Nephron progenitor cell (in vitro differentiated cells): Measurements from ENCODE around the gene CDR2.

ENCODE experiments used
- DNase-seq: peaks from one replicate; pipeline ENCODE4 v3.0.0; 2021
- H3K27ac Mint-ChIP-seq: 2 replicates; pipeline ENCODE4 v1.8.0; 2021; ENCODE audit warnings: mild to moderate bottlenecking, moderate library complexity, mixed read lengths
- H3K27me3 Mint-ChIP-seq: 2 replicates; pipeline ENCODE4 v1.8.0; 2021; ENCODE audit warnings: mild to moderate bottlenecking, low read depth, mixed read lengths; ENCODE audit not compliant: poor library complexity
- H3K36me3 Mint-ChIP-seq: 2 replicates; pipeline ENCODE4 v1.8.0; 2021; ENCODE audit warnings: low read depth, mixed read lengths
- H3K4me1 Mint-ChIP-seq: 2 replicates; pipeline ENCODE4 v1.8.0; 2021; ENCODE audit warnings: mixed read lengths
- H3K4me3 Mint-ChIP-seq: 2 replicates; pipeline ENCODE4 v1.8.0; 2021; ENCODE audit warnings: mild to moderate bottlenecking, moderate library complexity, mixed read lengths
- H3K9me3 Mint-ChIP-seq: 2 replicates; pipeline ENCODE4 v1.8.0; 2021; ENCODE audit warnings: mild to moderate bottlenecking, moderate library complexity, mixed read lengths
- TF ChIP-seq, protein P1 (sequence below): fragments of 200-600 bp; sonication (generic); IDR thresholded peaks from 2 replicates; pipeline ENCODE4 v1.5.0; 2021; ENCODE audit warnings: antibody characterized with exemption

Gene CDR2

GRCh38 chr16:22366889-22367288 is 7.5 kb downstream of the CDR2 start:
- Mint-ChIP-seq H3K27me3 (peaks cover 2% of the 10 kb centered on the region), H3K4me1 (peaks cover 13% of the 10 kb centered on the region), H3K27ac (no peak overlapping the region), H3K9me3 (no peaks in the 10 kb centered on the region), H3K36me3 (peaks cover 37% of the 10 kb centered on the region), H3K4me3 (no peak overlapping the region)
- DNase-seq = no peak
- TF ChIP-seq, protein P1, sequence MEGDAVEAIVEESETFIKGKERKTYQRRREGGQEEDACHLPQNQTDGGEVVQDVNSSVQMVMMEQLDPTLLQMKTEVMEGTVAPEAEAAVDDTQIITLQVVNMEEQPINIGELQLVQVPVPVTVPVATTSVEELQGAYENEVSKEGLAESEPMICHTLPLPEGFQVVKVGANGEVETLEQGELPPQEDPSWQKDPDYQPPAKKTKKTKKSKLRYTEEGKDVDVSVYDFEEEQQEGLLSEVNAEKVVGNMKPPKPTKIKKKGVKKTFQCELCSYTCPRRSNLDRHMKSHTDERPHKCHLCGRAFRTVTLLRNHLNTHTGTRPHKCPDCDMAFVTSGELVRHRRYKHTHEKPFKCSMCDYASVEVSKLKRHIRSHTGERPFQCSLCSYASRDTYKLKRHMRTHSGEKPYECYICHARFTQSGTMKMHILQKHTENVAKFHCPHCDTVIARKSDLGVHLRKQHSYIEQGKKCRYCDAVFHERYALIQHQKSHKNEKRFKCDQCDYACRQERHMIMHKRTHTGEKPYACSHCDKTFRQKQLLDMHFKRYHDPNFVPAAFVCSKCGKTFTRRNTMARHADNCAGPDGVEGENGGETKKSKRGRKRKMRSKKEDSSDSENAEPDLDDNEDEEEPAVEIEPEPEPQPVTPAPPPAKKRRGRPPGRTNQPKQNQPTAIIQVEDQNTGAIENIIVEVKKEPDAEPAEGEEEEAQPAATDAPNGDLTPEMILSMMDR = no peak

GRCh38 chr16:22366371-22366770 is 8.0 kb downstream of the CDR2 start:
- DNase-seq = no peak
- Mint-ChIP-seq H3K4me1 (peaks cover 13% of the 10 kb centered on the region), H3K27me3 (no peaks in the 10 kb centered on the region), H3K36me3 (peaks cover 34% of the 10 kb centered on the region), H3K9me3 (no peaks in the 10 kb centered on the region), H3K27ac (no peak overlapping the region), H3K4me3 (no peak overlapping the region)
- TF ChIP-seq, protein P1 = no peak

GRCh38 chr16:22364241-22364640 is 10.2 kb downstream of the CDR2 start:
- Mint-ChIP-seq H3K4me1 (peaks cover 13% of the 10 kb centered on the region), H3K36me3 (peaks cover 34% of the 10 kb centered on the region), H3K27ac (no peak overlapping the region), H3K27me3 (no peaks in the 10 kb centered on the region), H3K4me3 (no peak overlapping the region), H3K9me3 (no peaks in the 10 kb centered on the region)
- no peak for DNase-seq
- TF ChIP-seq, protein P1 = no peak

DNA sequence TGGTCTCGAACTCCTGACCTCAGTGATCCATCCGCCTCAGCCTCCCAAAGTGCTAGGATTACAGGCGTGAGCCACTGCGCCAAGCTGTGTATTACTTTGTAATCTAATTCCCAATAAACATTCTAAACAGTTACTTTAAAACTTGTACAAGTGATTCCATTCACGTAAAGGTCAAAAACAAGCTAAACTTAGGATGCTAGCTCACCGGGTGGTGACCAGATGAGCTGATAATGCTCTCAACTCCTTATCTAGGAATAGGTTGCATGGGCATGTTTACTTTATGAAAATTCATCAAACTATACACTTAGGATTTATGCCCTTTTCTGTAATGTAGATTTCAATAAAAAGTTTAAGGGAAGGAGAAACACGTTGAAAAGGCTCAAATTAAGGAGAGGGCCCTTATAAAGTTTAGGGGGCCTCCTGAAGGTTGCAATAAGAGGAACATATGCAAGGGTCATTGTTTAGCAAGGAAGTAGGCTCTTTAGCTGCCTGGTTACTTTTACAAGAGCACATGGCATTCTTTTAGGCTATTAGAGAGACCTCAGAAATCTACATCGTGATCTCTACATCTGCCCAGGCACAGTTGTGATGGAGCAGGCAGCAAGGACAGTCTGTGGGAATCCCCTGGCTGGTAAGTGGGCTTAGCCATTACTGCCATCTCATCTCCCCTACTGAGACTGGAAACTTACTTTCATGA is 13.3 kb downstream of the CDR2 start:
- TF ChIP-seq, protein P1 = no peak
- no peak for DNase-seq
- no peak overlapping the region for H3K4me3 Mint-ChIP-seq
- H3K27me3 Mint-ChIP-seq = no peaks in the 10 kb centered on the region
- no peaks in the 10 kb centered on the region for H3K9me3 Mint-ChIP-seq
- H3K27ac Mint-ChIP-seq = no peak overlapping the region
- peaks cover 2% of the 10 kb centered on the region for H3K4me1 Mint-ChIP-seq
- peaks cover 34% of the 10 kb centered on the region for H3K36me3 Mint-ChIP-seq

- Mint-ChIP-seq H3K4me1 (no peaks in the 10 kb centered on the region), H3K36me3 (peaks cover 38% of the 10 kb centered on the region), H3K27ac (no peak overlapping the region), H3K9me3 (no peaks in the 10 kb centered on the region), H3K4me3 (no peak overlapping the region), H3K27me3 (no peaks in the 10 kb centered on the region)
- no peak for DNase-seq
- TF ChIP-seq, protein P1 = no peak
Observed at GRCh38 chr16:22359679-22360078, 14.7 kb downstream of the CDR2 start.

- Mint-ChIP-seq H3K36me3 (peaks cover 23% of the 10 kb centered on the region), H3K27ac (no peak overlapping the region), H3K27me3 (no peaks in the 10 kb centered on the region), H3K9me3 (no peaks in the 10 kb centered on the region), H3K4me1 (no peaks in the 10 kb centered on the region), H3K4me3 (no peak overlapping the region)
- DNase-seq = no peak
- TF ChIP-seq, protein P1 = no peak
Observed at GRCh38 chr16:22358000-22358399, 16.4 kb downstream of the CDR2 start.
